GM21737 (cell line): ENCODE measurements around the gene DAB2IP.
"Not testable (repeated sequence)": the region's sequence is repeated elsewhere in the genome, so short reads cannot be mapped to it uniquely, and the experiment has no call there.

Experiments used
- ATAC-seq: cut with Tn5 transposase; IDR thresholded peaks from one replicate; pipeline ENCODE4 v1.9.1; 2021; ENCODE audit warnings: mild to moderate bottlenecking, moderate library complexity; ENCODE audit not compliant: unreplicated experiment

DAB2IP gene

DNA sequence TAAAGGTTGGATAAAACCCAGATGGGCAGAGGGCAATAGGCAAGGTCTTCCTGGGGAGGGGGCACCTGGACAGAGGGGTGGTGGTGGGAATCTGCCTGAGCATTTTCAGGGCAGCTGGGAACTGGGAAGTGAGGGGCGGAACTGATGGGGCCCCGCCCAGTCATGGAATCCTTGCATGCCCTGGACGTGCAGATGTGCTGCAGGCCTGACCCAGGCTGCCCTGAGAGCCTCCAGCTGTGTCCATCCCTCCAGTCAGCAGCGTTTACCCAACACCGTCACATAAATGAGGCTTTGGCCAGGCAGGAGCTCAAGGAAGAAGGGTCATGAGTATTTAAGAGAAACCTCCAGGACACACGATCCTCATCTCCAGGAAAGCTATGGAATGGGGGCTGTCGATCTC, 70.3 kb downstream of the DAB2IP start:
- ATAC-seq = no peak

- no peak for ATAC-seq
Observed at GRCh38 chr9:121725008-121725775, 73.8 kb downstream of the DAB2IP start.

- ATAC-seq = no peak
Observed at GRCh38 chr9:121727295-121728020, 76.0 kb downstream of the DAB2IP start.

- ATAC-seq = no peak
Observed at GRCh38 chr9:121728916-121729315, 77.5 kb downstream of the DAB2IP start.

- no peak for ATAC-seq
Observed at GRCh38 chr9:121729769-121730562, 78.5 kb downstream of the DAB2IP start.

GRCh38 chr9:121731090-121731489, 79.7 kb downstream of the DAB2IP start:
- ATAC-seq = no peak

GRCh38 chr9:121731919-121732318, 80.5 kb downstream of the DAB2IP start:
- no peak for ATAC-seq

GRCh38 chr9:121732389-121732788, 81.0 kb downstream of the DAB2IP start:
- no peak for ATAC-seq

- no peak for ATAC-seq
Observed at GRCh38 chr9:121732886-121733285, 81.5 kb downstream of the DAB2IP start.

DNA sequence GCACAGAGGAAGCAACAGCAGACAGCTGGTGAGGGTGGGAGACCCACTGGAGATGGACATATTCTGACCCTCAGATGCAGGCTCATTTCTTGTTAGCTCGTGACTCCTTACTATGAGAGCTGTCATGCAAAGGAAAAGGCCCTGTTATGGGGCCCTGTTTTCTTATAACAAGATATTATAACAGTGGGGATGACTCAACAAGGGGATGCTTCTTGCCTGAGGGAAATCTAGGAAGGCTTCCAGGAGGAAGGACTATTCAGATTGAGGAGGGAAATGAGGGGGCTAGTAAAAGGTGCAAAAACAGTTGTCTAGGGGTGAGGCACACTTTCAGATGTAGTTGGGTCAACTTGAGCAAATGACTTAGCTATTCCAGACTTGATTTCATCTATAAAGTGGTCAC, 83.0 kb downstream of the DAB2IP start:
- ATAC-seq = no peak

DNA sequence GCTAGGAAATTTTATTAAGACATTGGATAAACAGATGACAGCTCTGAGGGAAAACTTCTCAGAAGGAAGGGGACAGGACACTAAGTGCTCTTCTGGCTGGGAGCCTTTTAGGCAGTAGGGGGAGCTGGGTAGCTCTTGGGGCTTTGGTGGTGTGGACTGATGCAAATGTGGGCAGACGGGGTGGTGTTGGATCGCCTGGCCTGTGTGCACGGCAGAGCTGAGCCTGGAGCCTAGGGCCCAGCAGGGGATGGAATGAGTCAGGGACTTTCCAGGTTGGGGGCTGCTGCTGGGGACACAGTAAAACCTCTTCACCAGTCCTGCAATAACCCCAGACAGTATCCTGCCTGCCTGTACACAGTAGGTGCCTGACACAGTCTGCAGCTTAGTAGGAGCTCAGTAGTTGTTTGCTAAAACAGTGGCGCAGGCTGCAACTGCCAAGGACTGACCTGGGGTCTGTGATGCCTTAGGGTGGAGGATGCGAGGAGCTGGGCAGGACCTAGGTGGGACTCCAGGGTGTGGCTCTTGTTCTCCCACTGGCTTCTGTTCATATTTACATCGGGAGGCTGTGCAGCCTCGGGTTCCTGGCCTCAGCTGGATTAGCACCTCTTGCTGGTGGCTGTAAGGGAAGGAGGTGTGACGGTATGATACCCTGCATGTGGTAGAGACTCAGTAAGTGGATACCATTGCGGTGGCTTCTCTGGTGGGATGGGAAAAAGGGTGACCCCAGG, 83.8 kb downstream of the DAB2IP start:
- ATAC-seq = no peak

DNA sequence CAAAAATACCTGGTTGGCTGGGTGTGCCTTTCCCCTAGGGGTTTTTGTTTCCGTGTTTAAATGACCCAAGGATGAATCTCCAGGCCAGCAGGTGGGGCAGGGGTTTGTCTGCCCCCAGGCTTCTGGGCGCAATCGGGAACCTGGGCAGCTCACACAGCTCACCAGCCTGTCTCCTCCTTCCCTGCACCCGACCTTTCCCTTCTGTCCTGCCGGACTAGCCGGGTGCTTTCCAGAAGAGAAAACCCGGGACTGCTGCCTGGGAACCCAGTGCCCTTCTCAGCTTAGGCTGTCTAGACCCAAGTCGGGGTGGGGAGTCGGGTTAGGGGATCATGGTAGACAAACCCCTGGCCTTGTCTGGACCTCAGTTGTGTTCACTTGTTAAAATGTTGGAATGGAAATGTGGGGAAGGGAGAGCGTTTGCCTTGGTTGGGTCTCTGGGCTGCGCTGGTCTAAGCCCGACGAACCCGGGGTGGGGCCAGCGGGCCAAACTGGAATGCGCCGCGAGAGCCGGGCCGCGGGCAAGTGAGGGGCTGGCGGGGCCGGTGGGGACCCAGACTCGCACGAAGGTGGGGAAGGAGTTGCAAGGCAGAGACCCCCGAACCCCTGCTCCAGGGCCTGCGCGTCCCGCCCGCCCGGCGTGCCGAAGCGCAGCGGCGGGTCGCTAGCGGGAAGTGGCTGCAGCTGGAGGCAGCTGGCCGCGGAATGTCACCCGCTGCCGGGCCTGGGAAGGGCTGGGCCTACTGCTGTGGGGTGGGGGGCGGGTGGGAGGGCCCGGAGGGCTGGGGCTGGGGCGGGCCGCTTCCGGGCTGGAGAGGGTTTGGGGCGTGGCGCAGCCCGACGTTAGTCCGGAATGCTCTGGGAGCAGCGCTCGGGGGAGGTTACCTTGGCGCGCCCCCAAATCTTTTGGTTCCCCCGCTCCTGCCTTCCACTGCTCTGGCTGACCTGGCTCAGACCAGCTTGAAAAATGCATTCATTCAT, 84.6 kb downstream of the DAB2IP start:
- no peak for ATAC-seq

- no peak for ATAC-seq
Observed at GRCh38 chr9:121736934-121737462, 85.6 kb downstream of the DAB2IP start.

- no peak for ATAC-seq
Observed at GRCh38 chr9:121737481-121737931, 86.1 kb downstream of the DAB2IP start.

DNA sequence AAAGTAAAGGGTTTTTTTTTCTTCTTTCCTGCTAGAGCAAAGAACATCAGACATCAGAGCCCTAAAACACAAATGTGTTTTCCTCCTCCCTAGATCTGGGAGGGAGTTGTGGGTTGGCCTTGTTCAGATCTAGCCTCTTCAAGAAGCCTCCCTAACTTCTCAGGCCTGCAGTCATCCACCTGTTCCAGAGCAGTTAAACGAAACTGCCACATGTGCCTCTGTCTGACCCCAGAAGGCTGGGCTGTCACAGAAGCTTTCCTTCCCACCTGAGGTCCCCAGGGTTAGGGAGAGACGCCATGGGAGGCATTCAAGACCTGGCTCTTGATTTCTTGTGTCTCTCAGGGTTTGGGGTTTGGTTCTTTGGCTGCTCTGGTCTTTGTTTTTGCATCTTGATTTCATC, 87.0 kb downstream of the DAB2IP start:
- no peak for ATAC-seq

- ATAC-seq = no peak
Observed at GRCh38 chr9:121738968-121739367, 87.5 kb downstream of the DAB2IP start.

GRCh38 chr9:121739971-121740370, 88.5 kb downstream of the DAB2IP start:
- ATAC-seq = no peak

DNA sequence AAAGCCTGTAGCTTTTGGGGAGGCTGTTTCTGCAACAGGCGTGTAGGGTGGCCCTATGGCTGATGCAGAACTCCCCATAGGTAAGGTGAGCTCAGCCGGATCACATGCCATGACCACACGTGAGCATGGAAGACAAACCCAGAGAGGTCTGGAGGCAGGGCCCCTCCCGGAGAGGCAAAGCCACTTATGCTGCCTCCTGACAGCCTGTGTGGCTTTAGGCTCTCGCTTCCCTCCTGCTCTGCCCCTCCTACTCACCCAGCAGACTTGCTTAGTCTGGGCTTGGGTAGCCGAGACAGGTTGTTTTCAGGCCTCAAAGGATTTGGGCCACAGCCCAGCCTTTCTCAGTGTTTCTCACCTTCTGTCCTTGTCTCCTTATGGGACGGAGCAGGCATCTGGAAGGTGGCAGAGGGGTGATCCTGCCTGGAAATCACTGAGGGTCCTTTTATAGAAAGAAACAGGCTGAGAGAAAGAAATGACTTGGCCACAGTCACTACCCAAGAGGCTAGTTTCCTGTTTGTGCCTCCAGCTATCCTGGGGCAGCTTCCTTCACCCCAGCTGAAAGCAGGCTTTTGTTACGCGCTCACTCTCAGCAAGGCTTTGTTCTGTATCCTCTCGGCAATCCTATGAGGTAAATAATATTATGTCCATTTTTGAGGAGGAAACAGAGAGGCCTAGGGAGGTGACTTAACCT, 89.9 kb downstream of the DAB2IP start:
- ATAC-seq = no peak

DNA sequence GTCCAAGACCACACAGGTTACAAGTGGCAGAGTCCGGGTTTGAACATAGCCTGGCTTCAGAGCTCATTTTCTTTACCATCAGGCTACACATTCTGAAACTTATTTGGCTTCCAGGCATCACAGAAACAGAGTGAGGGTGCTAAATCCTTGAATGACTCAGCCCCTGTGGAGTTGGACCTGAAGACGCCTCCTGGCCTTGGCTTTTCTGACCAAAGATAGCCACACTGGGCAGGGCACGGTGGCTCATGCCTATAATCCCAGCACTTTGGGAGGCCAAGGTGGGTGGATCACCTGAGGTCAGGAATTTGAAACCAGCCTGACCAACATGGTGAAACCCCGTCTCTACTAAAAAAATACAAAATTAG, 90.5 kb downstream of the DAB2IP start:
- ATAC-seq = not testable (repeated sequence)
